ENCODE results near the gene YWHAE. TPM values are rescaled to one million over a fixed set of nuclear protein-coding genes. Genes with fewer than 3 reads are reported as not detected.
A peak's percentile ranks its signal among the peaks of the same experiment; 100 is the strongest.

The YWHAE gene
- total and polyA plus RNA-seq, 10 of the 15 experiments (the other 5 are each of a cell fraction or from before 2014, with no cell fraction given), result 189 to 651 (median 469) TPM

GRCh38 chr17:1438593-1439083, 38.6 kb upstream of the YWHAE start (continued):
- TF ChIP-seq IRF5 (IDR thresholded peaks at IDR 0.05; ENCODE audit: borderline replicate concordance), result no peak
- no peak for TF ChIP-seq ZNF622 (IDR thresholded peaks at IDR 0.05)
- TF ChIP-seq POLR2A (IDR thresholded peaks at IDR 0.05; ENCODE audit: low read depth, low read length), result no peak
- TF ChIP-seq ZNF274 (IDR thresholded peaks at IDR 0.05; ENCODE audit: insufficient read depth, insufficient read length), result no peak
- no peak for TF ChIP-seq TAF1 (IDR thresholded peaks at IDR 0.05; ENCODE audit: borderline replicate concordance, low read depth, low read length)
- no peak for TF ChIP-seq HDGF (IDR thresholded peaks at IDR 0.05)
- no peak for TF ChIP-seq RB1 (IDR thresholded peaks at IDR 0.05; ENCODE audit: borderline replicate concordance)
- TF ChIP-seq ASH2L (IDR thresholded peaks at IDR 0.05; ENCODE audit: borderline replicate concordance, low read depth), result no peak

- H4K20me1 ChIP-seq (ENCODE audit: control insufficient read depth, insufficient read depth), result no peaks in the 10 kb centered on the region
- POLR2A ChIA-PET, result interaction anchor here (0.6 kb wide), 1 partner anchor 709 kb away, joined by 7 read pairs; no protein-coding TSS in a partner anchor
- TF ChIP-seq ZBTB4 (CRISPR knock-in tag; IDR thresholded peaks at IDR 0.05) (no peak), PBX3 (IDR thresholded peaks at IDR 0.05; ENCODE audit: insufficient replicate concordance, low read depth, low read length) (no peak), STAT3 (IDR thresholded peaks at IDR 0.05; ENCODE audit: low read depth, low read length) (no peak), USF1 (IDR thresholded peaks at IDR 0.05; ENCODE audit: borderline replicate concordance, extremely low read length, insufficient read depth, low read depth, low read length) (no peak), KLF5 (IDR thresholded peaks at IDR 0.05; ENCODE audit: partially characterized antibody) (no peak), HCFC1 (IDR thresholded peaks at IDR 0.05; ENCODE audit: low read length) (no peak), JUND (IDR thresholded peaks at IDR 0.05; ENCODE audit: low read depth, low read length) (no peak), SMARCA5 (IDR thresholded peaks at IDR 0.05) (no peak), RUNX3 (IDR thresholded peaks at IDR 0.05; ENCODE audit: low read length) (no peak), SIX5 (IDR thresholded peaks at IDR 0.05; ENCODE audit: low read depth, low read length, severe bottlenecking) (no peak)
Observed at GRCh38 chr17:1435326-1435725, 35.3 kb upstream of the YWHAE start.

More at GRCh38 chr17:1435326-1435725, 35.3 kb upstream of the YWHAE start:
- Histone ChIP-seq H3K36me3 (ENCODE audit: control insufficient read depth in 2 of 2, insufficient read depth in 2 of 2, low read length in 1 of 2) (peaks cover 9 to 18% of the 10 kb centered on the region in 2 experiments), H3K79me2 (ENCODE audit: control insufficient read depth, insufficient read depth, low read length) (peaks cover 37% of the 10 kb centered on the region), H3K27me3 (replicated peaks in 1 of 2; ENCODE audit: control insufficient read depth in 2 of 2, insufficient read depth in 2 of 2, low read length in 1 of 2) (no peaks in the 10 kb centered on the region), H3K27ac (ENCODE audit: control insufficient read depth, insufficient read depth) (no peak overlapping the region), H3K4me2 (ENCODE audit: control insufficient read depth, insufficient read depth) (no peak overlapping the region), H2AFZ (ENCODE audit: control insufficient read depth, low read depth, low read length) (no peak overlapping the region), H3K9ac (ENCODE audit: control insufficient read depth, insufficient read depth, low read length) (no peak overlapping the region), H3K4me1 (ENCODE audit: control insufficient read depth, insufficient read depth, low read length) (peaks cover 9% of the 10 kb centered on the region), H3K9me3 (replicated peaks; ENCODE audit: control insufficient read depth, insufficient read depth, low read length) (no peaks in the 10 kb centered on the region), H3K4me3 (no peak overlapping the region)
- FAIRE-seq, result no peak
- in situ Hi-C loops (cut with MboI), result no loop called here
- no peak for ATAC-seq
- TSS peak; percentile 57 for BruUV-seq (replicated peaks)
- SMC1A ChIA-PET (ENCODE audit: uncharacterized antibody, unreplicated experiment), result interaction anchor here (0.6 to 1.5 kb wide), 2 partner anchors 57 to 70 kb away, joined by 3 to 8 read pairs; no protein-coding TSS in a partner anchor
- intact Hi-C loops (cut with micrococcal nuclease; ENCODE audit: unreplicated experiment), result no loop called here
- WGBS (ENCODE audit: insufficient coverage, insufficient replicate concordance, low lambda C conversion rate, missing lambda C conversion rate), result 86% methylated on average over 3 of the region's 3 CpGs
- RAD21 ChIA-PET (ENCODE audit: unreplicated experiment), result interaction anchor here (2.2 kb wide), 1 partner anchor 70 kb away, joined by 11 read pairs; no protein-coding TSS in a partner anchor
- DNase-seq (ENCODE audit: low read depth, low spot score), result no peak
- CTCF ChIA-PET, result interaction anchor here (0.6 to 1.1 kb wide), 2 partner anchors 73 to 223 kb away, joined by 3 read pairs; no protein-coding TSS in a partner anchor

Data from GM12878 (cell line).